Caco-2 (cell line): ENCODE measurements around the gene SIN3B. TPM values are rescaled to one million over a fixed set of nuclear protein-coding genes. Genes with fewer than 3 reads are reported as not detected.

Experiments used
- BruUV-seq: library from RNA; stranded (reverse); fragments of 400-500 nt; replicated peaks from 2 replicates; lab custom pipeline; 2021; lab: Mats Ljungman, UMichigan
- CTCF ChIA-PET: fragments of 300-600 bp; sonication (Branson Sonifier 250); formaldehyde crosslinking; loops from one replicate; lab custom pipeline; 2022; ENCODE audit warnings: antibody characterized with exemption; lab: Charles Lee
- POLR2A ChIA-PET: fragments of 300-600 bp; sonication (Branson Sonifier 250); formaldehyde crosslinking; loops from one replicate; lab custom pipeline; 2022; ENCODE audit warnings: antibody characterized with exemption; lab: Charles Lee
- DNase-seq, 2 experiments: peaks; one replicate each; pipeline versions ENCODE4 v3.0.0 to v3.0.0-alpha.2; 2020 to 2022
- H3K27me3 ChIP-seq: replicated peaks from 2 replicates; pipeline ENCODE4 v1.6.0; 2011; ENCODE audit warnings: low read length; ENCODE audit not compliant: control insufficient read depth, insufficient read depth
- H3K36me3 ChIP-seq: 2 replicates; pipeline ENCODE4 v1.5.1; 2011; ENCODE audit warnings: low read length; ENCODE audit not compliant: control insufficient read depth, insufficient read depth
- H3K4me1 ChIP-seq: fragments of 250-450 bp; sonication (Bioruptor Pico); 2 replicates; pipeline ENCODE4 v1.5.1; 2020; ENCODE audit warnings: mild to moderate bottlenecking
- H3K4me3 ChIP-seq: 2 replicates; pipeline ENCODE4 v1.5.1; 2011; ENCODE audit warnings: low read depth, mild to moderate bottlenecking, control low read depth, low read length
- H3K9me3 ChIP-seq: fragments of 250-450 bp; sonication (Bioruptor Pico); 2 replicates; pipeline ENCODE4 v1.5.1; 2020; ENCODE audit warnings: mild to moderate bottlenecking, moderate library complexity
- H3K27ac Mint-ChIP-seq: one replicate; pipeline ENCODE4 v1.8.0; 2022; ENCODE audit warnings: mixed read lengths; ENCODE audit not compliant: unreplicated experiment
- H3K27me3 Mint-ChIP-seq: one replicate; pipeline ENCODE4 v1.8.0; 2022; ENCODE audit warnings: mixed read lengths; ENCODE audit not compliant: insufficient read depth, unreplicated experiment
- H3K36me3 Mint-ChIP-seq: one replicate; pipeline ENCODE4 v1.8.0; 2022; ENCODE audit warnings: mild to moderate bottlenecking, mixed read lengths; ENCODE audit not compliant: insufficient read depth, unreplicated experiment
- H3K4me1 Mint-ChIP-seq: one replicate; pipeline ENCODE4 v1.8.0; 2022; ENCODE audit warnings: low read depth, mixed read lengths; ENCODE audit not compliant: unreplicated experiment
- H3K4me3 Mint-ChIP-seq: one replicate; pipeline ENCODE4 v1.8.0; 2022; ENCODE audit warnings: mild to moderate bottlenecking, moderate library complexity, mixed read lengths; ENCODE audit not compliant: unreplicated experiment
- H3K9me3 Mint-ChIP-seq: one replicate; pipeline ENCODE4 v1.8.0; 2022; ENCODE audit warnings: mixed read lengths; ENCODE audit not compliant: unreplicated experiment
- intact Hi-C: fragments of 100-400 bp; cut with micrococcal nuclease; formaldehyde crosslinking; loops from one replicate; pipeline ENCODE4 v1.10.0; 2022; ENCODE audit not compliant: unreplicated experiment
- total RNA-seq: library from RNA; stranded (reverse); gene quantifications from 2 replicates; pipeline ENCODE4 v1.2.3, GENCODE V29; 2022
- TF ChIP-seq, protein P1 (sequence below), 2 experiments: fragments of 200-600 bp in 1 of 2; IDR thresholded peaks; 1 replicate in 1 of 2; 2 replicates in 1 of 2; pipeline versions ENCODE4 v1.5.1 to v1.8.0; 2011 to 2022; ENCODE audit warnings: antibody characterized with exemption in 1 of 2, control low read depth in 1 of 2, inconsistent platforms in 1 of 2, low read depth in 1 of 2, low read length in 1 of 2, mild to moderate bottlenecking in 1 of 2, moderate library complexity in 1 of 2; ENCODE audit not compliant: insufficient read depth in 1 of 2, severe bottlenecking in 1 of 2, unreplicated experiment in 1 of 2

The SIN3B gene
- total RNA-seq, 1 experiment from 2014 or later: 56.9 TPM

DNA sequence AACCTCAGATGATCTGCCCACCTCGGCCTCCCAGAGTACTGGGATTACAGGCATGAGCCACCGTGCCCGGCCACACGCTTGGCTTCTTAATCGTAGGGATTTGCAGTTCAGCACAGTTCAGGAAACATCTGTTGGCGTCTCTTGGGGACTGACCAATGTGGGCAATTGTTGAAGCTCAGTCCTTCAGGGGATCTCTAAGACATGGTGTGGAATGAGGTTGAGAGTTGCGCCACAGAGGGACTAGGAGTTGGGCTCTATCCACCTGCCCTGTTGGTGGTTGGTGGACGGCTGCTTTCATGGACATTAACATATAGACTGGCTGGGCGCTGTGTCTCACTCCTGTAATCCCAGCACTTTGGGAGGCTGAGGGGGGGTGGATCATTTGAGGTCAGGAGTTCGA is 37.3 kb upstream of the SIN3B start:
- no peaks in the 10 kb centered on the region for H3K27me3 Mint-ChIP-seq
- no peaks in the 10 kb centered on the region for H3K4me1 Mint-ChIP-seq
- Histone ChIP-seq H3K4me1 (no peaks in the 10 kb centered on the region), H3K36me3 (no peaks in the 10 kb centered on the region), H3K9me3 (peaks cover 11% of the 10 kb centered on the region), H3K4me3 (no peak overlapping the region), H3K27me3 (no peaks in the 10 kb centered on the region)
- no peaks in the 10 kb centered on the region for H3K36me3 Mint-ChIP-seq
- no peak for DNase-seq
- H3K4me3 Mint-ChIP-seq: no peak overlapping the region
- TF ChIP-seq, protein P1, sequence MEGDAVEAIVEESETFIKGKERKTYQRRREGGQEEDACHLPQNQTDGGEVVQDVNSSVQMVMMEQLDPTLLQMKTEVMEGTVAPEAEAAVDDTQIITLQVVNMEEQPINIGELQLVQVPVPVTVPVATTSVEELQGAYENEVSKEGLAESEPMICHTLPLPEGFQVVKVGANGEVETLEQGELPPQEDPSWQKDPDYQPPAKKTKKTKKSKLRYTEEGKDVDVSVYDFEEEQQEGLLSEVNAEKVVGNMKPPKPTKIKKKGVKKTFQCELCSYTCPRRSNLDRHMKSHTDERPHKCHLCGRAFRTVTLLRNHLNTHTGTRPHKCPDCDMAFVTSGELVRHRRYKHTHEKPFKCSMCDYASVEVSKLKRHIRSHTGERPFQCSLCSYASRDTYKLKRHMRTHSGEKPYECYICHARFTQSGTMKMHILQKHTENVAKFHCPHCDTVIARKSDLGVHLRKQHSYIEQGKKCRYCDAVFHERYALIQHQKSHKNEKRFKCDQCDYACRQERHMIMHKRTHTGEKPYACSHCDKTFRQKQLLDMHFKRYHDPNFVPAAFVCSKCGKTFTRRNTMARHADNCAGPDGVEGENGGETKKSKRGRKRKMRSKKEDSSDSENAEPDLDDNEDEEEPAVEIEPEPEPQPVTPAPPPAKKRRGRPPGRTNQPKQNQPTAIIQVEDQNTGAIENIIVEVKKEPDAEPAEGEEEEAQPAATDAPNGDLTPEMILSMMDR (IDR thresholded peaks at IDR 0.05; ENCODE audit: insufficient read depth in 1 of 2, low read depth in 1 of 2, low read length in 1 of 2, severe bottlenecking in 1 of 2, unreplicated experiment in 1 of 2): no peak
- ChIA-PET POLR2A (no interaction called here), CTCF (no interaction called here)
- H3K27ac Mint-ChIP-seq: no peak overlapping the region
- intact Hi-C loops: no loop called here
- H3K9me3 Mint-ChIP-seq: peaks cover 16% of the 10 kb centered on the region
- BruUV-seq: no TSS peak

DNA sequence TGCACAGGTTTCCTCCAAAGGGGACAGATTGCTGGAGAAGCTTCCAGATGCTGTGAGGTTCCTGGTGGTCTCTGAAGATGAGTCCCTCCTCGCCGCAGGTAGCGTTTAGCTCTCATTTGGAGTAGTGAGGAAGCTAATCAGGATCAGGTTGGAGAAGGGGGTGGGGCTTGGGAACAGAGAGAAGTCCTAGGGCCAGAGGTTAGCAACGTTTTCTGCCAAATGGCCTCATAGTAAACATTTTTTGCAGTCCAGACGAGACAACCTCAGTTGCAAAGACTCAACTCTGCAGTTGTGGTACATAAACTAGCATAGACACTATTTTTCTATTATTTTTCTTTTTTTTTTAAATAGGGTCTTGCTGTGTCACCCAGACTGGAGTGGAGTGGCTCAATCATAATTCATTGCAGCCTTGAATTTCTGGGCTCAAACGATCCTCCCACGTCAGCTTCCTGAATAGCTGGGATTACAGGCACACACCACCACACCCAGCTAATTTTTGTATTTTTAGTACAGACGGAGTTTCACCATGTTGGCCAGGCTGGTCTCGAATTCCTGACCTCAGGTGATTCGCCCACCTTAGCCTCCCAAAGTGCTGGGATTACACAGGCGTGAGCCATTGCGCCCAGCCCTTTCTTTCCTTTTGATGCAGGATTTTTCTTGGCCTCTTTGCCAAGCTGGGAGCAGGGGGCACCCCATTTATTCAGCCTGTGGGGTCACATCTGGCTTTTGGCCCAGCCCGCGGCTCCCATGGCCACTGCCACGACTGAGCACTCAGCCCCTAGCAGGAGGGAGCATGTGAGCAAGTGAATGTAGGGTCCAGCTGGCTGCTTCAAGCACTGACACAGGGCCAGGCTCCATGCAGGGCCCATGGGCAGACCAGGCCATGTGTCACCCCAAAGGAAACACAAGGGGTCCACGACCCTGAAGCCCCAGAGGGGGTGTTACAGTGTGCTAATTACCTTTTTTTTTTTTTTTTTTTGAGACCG is 34.4 kb upstream of the SIN3B start:
- no peaks in the 10 kb centered on the region for H3K27me3 Mint-ChIP-seq
- no peaks in the 10 kb centered on the region for H3K27me3 ChIP-seq
- no peaks in the 10 kb centered on the region for H3K36me3 Mint-ChIP-seq
- intact Hi-C loops: no loop called here
- BruUV-seq: no TSS peak
- H3K4me1 Mint-ChIP-seq: no peaks in the 10 kb centered on the region
- H3K36me3 ChIP-seq: no peaks in the 10 kb centered on the region
- DNase-seq: no peak
- no peaks in the 10 kb centered on the region for H3K4me1 ChIP-seq
- H3K9me3 ChIP-seq: peaks cover 7% of the 10 kb centered on the region
- TF ChIP-seq, protein P1 (IDR thresholded peaks at IDR 0.05; ENCODE audit: insufficient read depth in 1 of 2, low read depth in 1 of 2, low read length in 1 of 2, severe bottlenecking in 1 of 2, unreplicated experiment in 1 of 2): no peak
- POLR2A ChIA-PET: no interaction called here
- peaks cover 17% of the 10 kb centered on the region for H3K9me3 Mint-ChIP-seq
- H3K27ac Mint-ChIP-seq: no peak overlapping the region
- CTCF ChIA-PET: no interaction called here
- no peak overlapping the region for H3K4me3 Mint-ChIP-seq
- no peak overlapping the region for H3K4me3 ChIP-seq

DNA sequence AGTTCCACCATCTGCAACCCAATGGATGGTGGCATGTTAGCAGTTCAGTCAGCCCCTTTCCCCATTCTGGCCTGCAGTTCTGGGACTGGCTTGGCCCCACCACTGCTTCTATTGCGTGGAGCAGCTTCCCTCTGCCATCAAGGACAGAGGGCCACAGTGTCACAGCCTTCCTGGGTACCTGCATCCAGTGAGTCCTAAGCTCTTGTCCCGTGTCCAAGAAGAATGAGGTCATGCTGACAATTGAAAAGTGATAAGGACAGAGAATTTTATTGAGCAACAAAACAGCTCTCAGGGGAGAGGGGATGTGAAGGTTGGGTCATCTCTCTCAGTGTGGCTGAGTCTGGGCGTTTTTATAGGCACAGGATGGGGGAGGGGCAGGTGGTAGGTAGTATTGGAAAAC is 33.5 kb upstream of the SIN3B start:
- peaks cover 7% of the 10 kb centered on the region for H3K9me3 ChIP-seq
- BruUV-seq: no TSS peak
- no peak overlapping the region for H3K27ac Mint-ChIP-seq
- no peak overlapping the region for H3K4me3 Mint-ChIP-seq
- intact Hi-C loops: no loop called here
- POLR2A ChIA-PET: no interaction called here
- no peaks in the 10 kb centered on the region for H3K27me3 ChIP-seq
- H3K9me3 Mint-ChIP-seq: peaks cover 17% of the 10 kb centered on the region
- CTCF ChIA-PET: no interaction called here
- H3K4me1 Mint-ChIP-seq: no peaks in the 10 kb centered on the region
- no peak for DNase-seq
- TF ChIP-seq, protein P1 (IDR thresholded peaks at IDR 0.05; ENCODE audit: insufficient read depth in 1 of 2, low read depth in 1 of 2, low read length in 1 of 2, severe bottlenecking in 1 of 2, unreplicated experiment in 1 of 2): no peak
- H3K36me3 Mint-ChIP-seq: no peaks in the 10 kb centered on the region
- no peaks in the 10 kb centered on the region for H3K27me3 Mint-ChIP-seq
- no peak overlapping the region for H3K4me3 ChIP-seq
- no peaks in the 10 kb centered on the region for H3K4me1 ChIP-seq
- no peaks in the 10 kb centered on the region for H3K36me3 ChIP-seq
